Measurements from ENCODE around the gene SULT1C4. TPM values are rescaled to one million over a fixed set of nuclear protein-coding genes. Genes with fewer than 3 reads are reported as not detected.

The SULT1C4 gene
- total RNA-seq, 1 experiment from 2014 or later = 4.3 TPM

DNA sequence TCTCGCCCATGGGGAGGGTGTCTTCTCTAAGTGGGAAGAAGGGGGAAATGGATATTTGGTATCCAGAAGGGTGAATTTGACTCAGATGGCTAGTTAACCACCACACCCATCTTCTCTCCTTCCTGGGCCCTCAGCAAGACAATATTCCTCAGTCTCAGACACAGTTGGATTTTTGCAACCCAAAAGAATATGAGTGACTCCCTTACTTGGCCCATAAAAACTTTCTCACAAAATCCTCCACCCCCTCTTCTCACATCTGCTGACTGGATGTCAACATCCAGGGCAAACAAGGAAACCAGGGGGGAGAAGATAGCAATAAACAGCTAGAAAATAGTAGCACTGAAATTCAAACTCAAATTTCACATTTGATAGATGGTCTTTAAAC is 35.9 kb downstream of the SULT1C4 start:
- Mint-ChIP-seq H3K4me1 (peaks cover 4% of the 10 kb centered on the region; the same call in 1 of the 2 replicates), H3K36me3 (no peaks in the 10 kb centered on the region; the same call in 1 of the 2 replicates), H3K27ac (no peak overlapping the region), H3K9me3 (peaks cover 15% of the 10 kb centered on the region), H3K27me3 (ENCODE audit: low read depth) (no peaks in the 10 kb centered on the region; the same call in 1 of the 2 replicates), H3K4me3 (no peak overlapping the region)
- POLR2A ChIA-PET = no interaction called here
- ATAC-seq = no peak
- no peak for TF ChIP-seq MXD4 (CRISPR knock-in tag; IDR thresholded peaks at IDR 0.05; ENCODE audit: borderline replicate concordance)
- TF ChIP-seq, protein P1, sequence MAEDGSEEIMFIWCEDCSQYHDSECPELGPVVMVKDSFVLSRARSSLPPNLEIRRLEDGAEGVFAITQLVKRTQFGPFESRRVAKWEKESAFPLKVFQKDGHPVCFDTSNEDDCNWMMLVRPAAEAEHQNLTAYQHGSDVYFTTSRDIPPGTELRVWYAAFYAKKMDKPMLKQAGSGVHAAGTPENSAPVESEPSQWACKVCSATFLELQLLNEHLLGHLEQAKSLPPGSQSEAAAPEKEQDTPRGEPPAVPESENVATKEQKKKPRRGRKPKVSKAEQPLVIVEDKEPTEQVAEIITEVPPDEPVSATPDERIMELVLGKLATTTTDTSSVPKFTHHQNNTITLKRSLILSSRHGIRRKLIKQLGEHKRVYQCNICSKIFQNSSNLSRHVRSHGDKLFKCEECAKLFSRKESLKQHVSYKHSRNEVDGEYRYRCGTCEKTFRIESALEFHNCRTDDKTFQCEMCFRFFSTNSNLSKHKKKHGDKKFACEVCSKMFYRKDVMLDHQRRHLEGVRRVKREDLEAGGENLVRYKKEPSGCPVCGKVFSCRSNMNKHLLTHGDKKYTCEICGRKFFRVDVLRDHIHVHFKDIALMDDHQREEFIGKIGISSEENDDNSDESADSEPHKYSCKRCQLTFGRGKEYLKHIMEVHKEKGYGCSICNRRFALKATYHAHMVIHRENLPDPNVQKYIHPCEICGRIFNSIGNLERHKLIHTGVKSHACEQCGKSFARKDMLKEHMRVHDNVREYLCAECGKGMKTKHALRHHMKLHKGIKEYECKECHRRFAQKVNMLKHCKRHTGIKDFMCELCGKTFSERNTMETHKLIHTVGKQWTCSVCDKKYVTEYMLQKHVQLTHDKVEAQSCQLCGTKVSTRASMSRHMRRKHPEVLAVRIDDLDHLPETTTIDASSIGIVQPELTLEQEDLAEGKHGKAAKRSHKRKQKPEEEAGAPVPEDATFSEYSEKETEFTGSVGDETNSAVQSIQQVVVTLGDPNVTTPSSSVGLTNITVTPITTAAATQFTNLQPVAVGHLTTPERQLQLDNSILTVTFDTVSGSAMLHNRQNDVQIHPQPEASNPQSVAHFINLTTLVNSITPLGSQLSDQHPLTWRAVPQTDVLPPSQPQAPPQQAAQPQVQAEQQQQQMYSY (CRISPR knock-in tag; IDR thresholded peaks at IDR 0.05) = no peak
- no peak for TF ChIP-seq FOXJ3 (CRISPR knock-in tag; IDR thresholded peaks at IDR 0.05; ENCODE audit: borderline replicate concordance)
- TF ChIP-seq RORB (CRISPR knock-in tag; IDR thresholded peaks at IDR 0.05) = no peak
- TF ChIP-seq PRRX2 (CRISPR knock-in tag; IDR thresholded peaks at IDR 0.05) = no peak
- DNase-seq (ENCODE audit: low spot score) = no peak
- CTCF ChIA-PET = no interaction called here

DNA sequence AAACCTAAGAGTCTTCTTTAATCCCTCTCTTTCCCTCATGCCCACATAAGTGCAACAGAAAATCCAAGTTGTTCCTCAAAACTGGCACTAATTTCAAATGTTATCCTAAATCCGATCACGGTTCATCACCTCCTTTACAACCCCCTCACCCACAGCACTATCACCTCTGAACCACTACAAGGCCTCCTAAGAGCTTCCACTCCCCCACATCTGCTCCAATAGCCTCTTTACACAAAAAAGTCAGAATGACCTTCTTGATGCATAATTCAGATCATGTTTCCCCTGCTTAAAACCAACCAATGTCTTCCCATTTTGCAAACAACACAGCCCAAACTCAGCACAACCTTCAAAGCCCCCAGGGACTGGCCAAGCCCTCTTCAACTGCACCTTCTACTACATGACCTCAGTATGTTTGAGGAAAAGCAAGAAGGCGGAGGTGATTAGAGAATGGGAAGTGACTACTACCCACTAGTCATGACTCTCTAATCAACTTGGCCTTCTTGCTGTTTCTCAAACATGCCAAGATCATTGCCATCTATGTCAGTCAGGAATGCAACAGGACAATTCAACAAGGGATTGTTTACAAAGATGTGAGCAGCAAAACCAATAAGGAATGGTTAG is 36.6 kb downstream of the SULT1C4 start:
- CTCF ChIA-PET = no interaction called here
- Mint-ChIP-seq H3K4me1 (no peaks in the 10 kb centered on the region), H3K36me3 (no peaks in the 10 kb centered on the region), H3K9me3 (peaks cover 9% of the 10 kb centered on the region), H3K27me3 (ENCODE audit: low read depth) (no peaks in the 10 kb centered on the region), H3K4me3 (no peak overlapping the region), H3K27ac (no peak overlapping the region)
- ATAC-seq (no peak), DNase-seq (ENCODE audit: low spot score) (no peak)
- POLR2A ChIA-PET = no interaction called here
- TF ChIP-seq FOXJ3 (CRISPR knock-in tag; IDR thresholded peaks at IDR 0.05; ENCODE audit: borderline replicate concordance) (no peak), GABPB1 (CRISPR knock-in tag; IDR thresholded peaks at IDR 0.05) (no peak), NFE2L1 (CRISPR knock-in tag; IDR thresholded peaks at IDR 0.05) (no peak), TP53 (CRISPR knock-in tag; IDR thresholded peaks at IDR 0.05) (no peak), MYBL2 (CRISPR knock-in tag; IDR thresholded peaks at IDR 0.05) (no peak), ZNF121 (CRISPR knock-in tag; IDR thresholded peaks at IDR 0.05) (no peak), GTF2I (CRISPR knock-in tag; conservative IDR thresholded peaks at IDR 0.05) (no peak), ZNF317 (CRISPR knock-in tag; IDR thresholded peaks at IDR 0.05; ENCODE audit: borderline replicate concordance, low read depth) (no peak), OVOL2 (CRISPR knock-in tag; IDR thresholded peaks at IDR 0.05; ENCODE audit: borderline replicate concordance) (no peak)
- TF ChIP-seq, protein P2, sequence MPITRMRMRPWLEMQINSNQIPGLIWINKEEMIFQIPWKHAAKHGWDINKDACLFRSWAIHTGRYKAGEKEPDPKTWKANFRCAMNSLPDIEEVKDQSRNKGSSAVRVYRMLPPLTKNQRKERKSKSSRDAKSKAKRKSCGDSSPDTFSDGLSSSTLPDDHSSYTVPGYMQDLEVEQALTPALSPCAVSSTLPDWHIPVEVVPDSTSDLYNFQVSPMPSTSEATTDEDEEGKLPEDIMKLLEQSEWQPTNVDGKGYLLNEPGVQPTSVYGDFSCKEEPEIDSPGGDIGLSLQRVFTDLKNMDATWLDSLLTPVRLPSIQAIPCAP (CRISPR knock-in tag; IDR thresholded peaks at IDR 0.05) = no peak
- TF ChIP-seq, protein P3, sequence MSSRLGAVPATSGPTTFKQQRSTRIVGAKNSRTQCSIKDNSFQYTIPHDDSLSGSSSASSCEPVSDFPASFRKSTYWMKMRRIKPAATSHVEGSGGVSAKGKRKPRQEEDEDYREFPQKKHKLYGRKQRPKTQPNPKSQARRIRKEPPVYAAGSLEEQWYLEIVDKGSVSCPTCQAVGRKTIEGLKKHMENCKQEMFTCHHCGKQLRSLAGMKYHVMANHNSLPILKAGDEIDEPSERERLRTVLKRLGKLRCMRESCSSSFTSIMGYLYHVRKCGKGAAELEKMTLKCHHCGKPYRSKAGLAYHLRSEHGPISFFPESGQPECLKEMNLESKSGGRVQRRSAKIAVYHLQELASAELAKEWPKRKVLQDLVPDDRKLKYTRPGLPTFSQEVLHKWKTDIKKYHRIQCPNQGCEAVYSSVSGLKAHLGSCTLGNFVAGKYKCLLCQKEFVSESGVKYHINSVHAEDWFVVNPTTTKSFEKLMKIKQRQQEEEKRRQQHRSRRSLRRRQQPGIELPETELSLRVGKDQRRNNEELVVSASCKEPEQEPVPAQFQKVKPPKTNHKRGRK (CRISPR knock-in tag; IDR thresholded peaks at IDR 0.05; ENCODE audit: borderline replicate concordance) = no peak
- TF ChIP-seq, protein P4, sequence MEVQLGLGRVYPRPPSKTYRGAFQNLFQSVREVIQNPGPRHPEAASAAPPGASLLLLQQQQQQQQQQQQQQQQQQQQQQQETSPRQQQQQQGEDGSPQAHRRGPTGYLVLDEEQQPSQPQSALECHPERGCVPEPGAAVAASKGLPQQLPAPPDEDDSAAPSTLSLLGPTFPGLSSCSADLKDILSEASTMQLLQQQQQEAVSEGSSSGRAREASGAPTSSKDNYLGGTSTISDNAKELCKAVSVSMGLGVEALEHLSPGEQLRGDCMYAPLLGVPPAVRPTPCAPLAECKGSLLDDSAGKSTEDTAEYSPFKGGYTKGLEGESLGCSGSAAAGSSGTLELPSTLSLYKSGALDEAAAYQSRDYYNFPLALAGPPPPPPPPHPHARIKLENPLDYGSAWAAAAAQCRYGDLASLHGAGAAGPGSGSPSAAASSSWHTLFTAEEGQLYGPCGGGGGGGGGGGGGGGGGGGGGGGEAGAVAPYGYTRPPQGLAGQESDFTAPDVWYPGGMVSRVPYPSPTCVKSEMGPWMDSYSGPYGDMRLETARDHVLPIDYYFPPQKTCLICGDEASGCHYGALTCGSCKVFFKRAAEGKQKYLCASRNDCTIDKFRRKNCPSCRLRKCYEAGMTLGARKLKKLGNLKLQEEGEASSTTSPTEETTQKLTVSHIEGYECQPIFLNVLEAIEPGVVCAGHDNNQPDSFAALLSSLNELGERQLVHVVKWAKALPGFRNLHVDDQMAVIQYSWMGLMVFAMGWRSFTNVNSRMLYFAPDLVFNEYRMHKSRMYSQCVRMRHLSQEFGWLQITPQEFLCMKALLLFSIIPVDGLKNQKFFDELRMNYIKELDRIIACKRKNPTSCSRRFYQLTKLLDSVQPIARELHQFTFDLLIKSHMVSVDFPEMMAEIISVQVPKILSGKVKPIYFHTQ (CRISPR knock-in tag; IDR thresholded peaks at IDR 0.05) = no peak
- TF ChIP-seq, protein P5, sequence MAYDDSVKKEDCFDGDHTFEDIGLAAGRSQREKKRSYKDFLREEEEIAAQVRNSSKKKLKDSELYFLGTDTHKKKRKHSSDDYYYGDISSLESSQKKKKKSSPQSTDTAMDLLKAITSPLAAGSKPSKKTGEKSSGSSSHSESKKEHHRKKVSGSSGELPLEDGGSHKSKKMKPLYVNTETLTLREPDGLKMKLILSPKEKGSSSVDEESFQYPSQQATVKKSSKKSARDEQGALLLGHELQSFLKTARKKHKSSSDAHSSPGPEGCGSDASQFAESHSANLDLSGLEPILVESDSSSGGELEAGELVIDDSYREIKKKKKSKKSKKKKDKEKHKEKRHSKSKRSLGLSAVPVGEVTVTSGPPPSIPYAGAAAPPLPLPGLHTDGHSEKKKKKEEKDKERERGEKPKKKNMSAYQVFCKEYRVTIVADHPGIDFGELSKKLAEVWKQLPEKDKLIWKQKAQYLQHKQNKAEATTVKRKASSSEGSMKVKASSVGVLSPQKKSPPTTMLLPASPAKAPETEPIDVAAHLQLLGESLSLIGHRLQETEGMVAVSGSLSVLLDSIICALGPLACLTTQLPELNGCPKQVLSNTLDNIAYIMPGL (CRISPR knock-in tag; IDR thresholded peaks at IDR 0.05) = no peak
- TF ChIP-seq, protein P6, sequence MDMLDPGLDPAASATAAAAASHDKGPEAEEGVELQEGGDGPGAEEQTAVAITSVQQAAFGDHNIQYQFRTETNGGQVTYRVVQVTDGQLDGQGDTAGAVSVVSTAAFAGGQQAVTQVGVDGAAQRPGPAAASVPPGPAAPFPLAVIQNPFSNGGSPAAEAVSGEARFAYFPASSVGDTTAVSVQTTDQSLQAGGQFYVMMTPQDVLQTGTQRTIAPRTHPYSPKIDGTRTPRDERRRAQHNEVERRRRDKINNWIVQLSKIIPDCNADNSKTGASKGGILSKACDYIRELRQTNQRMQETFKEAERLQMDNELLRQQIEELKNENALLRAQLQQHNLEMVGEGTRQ (CRISPR knock-in tag; IDR thresholded peaks at IDR 0.05) = no peak
- TF ChIP-seq, protein P7, sequence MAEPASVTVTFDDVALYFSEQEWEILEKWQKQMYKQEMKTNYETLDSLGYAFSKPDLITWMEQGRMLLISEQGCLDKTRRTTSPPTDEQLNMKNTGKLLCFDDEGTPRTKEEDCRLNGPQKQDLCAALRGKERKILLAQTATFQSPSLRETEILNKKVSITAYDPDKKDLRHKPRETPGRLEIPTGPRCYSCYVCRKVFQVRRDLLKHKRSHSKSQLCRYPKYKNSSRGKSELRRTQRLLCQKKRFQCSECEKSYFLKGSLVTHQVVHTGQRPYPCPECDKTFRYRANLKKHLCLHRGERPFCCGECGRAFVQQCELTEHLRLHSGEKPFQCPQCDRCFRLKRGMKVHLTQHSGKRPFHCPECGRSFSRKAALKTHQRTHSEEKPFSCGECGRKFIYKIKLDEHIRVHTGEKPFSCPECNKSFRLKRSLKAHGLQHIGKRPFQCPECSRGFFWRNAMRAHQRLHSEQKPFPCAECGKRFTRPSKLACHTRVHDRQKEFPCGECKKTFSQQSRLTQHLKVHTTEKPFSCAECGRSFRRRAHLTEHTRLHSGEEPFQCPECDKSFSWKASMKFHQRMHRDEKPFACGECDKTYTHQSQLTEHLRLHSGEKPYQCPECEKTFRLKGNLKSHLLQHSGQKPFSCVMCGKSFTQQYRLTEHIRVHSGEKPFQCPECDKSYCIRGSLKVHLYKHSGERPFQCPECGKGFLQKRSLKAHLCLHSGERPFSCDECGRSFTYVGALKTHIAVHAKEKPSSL (CRISPR knock-in tag; conservative IDR thresholded peaks at IDR 0.05) = no peak

Data from WTC11 (cell line).